Measurements from ENCODE around the gene NCAPD3.
A peak's percentile ranks its signal among the peaks of the same experiment; 100 is the strongest.

NCAPD3 gene

GRCh38 chr11:134142536-134142935 lies 81.2 kb downstream of the NCAPD3 start:
- in situ Hi-C loops (cut with HindIII; ENCODE audit: low sequenced_read_pairs): no loop called here
- no peak for DNase-seq (ENCODE audit: low read depth)
- TF ChIP-seq, protein P1, sequence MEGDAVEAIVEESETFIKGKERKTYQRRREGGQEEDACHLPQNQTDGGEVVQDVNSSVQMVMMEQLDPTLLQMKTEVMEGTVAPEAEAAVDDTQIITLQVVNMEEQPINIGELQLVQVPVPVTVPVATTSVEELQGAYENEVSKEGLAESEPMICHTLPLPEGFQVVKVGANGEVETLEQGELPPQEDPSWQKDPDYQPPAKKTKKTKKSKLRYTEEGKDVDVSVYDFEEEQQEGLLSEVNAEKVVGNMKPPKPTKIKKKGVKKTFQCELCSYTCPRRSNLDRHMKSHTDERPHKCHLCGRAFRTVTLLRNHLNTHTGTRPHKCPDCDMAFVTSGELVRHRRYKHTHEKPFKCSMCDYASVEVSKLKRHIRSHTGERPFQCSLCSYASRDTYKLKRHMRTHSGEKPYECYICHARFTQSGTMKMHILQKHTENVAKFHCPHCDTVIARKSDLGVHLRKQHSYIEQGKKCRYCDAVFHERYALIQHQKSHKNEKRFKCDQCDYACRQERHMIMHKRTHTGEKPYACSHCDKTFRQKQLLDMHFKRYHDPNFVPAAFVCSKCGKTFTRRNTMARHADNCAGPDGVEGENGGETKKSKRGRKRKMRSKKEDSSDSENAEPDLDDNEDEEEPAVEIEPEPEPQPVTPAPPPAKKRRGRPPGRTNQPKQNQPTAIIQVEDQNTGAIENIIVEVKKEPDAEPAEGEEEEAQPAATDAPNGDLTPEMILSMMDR (IDR thresholded peaks at IDR 0.05; ENCODE audit: low read depth, low read length, missing control alignments): no peak
- no peak overlapping the region for H3K4me3 ChIP-seq (ENCODE audit: low read depth, low read length)

DNA sequence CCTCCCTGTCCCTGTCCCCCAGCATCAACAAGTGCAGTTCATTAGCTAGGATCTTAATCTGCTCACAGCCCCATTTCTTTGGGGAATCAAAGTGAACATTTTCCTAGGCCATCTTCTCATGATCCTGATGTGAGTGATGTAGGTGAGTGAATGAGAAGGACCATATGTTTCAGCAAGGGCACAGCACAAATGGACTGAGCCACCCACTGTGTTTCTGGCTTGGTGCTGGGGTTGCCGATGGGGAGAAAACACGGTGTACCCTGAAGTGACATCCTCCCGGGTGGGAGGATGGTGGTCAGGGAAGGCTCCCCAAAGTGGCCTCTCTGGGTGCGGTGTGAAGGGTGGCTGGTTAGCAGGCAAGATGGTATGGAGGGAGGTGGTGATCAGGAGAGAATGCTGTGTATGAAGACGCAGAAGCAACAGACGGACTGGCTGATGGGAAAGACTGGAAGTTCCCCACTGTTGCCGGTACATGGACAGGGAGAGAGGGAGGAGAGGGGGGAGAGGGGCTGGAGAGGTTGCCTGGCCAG lies 82.7 kb downstream of the NCAPD3 start:
- TF ChIP-seq, protein P1 (IDR thresholded peaks at IDR 0.05; ENCODE audit: low read depth, low read length, missing control alignments): no peak
- no peak overlapping the region for H3K4me3 ChIP-seq (ENCODE audit: low read depth, low read length)
- DNase-seq (ENCODE audit: low read depth): no peak
- in situ Hi-C loops (cut with HindIII; ENCODE audit: low sequenced_read_pairs): no loop called here

DNA sequence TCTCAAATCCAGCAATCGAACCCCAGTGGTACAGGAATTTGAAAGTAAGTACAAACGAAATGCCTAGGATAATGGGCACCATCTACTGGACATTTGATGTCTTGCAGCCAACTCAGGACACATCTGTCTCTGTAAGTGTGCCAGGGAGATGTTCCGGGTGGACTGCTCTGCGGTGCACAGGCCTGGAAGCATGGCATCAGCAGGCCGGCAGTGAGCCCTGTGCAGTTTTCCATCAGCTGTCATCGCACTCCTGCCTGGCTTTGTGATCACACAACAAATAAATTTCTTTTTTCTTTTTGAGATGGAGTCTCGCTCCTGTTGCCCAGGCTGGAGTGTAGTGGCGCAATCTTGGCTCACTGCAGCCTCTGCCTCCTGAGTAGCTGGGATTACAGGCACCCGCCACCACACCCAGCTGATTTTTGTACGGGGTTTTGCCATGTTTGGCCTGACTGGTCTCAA lies 83.9 kb downstream of the NCAPD3 start:
- no peak overlapping the region for H3K4me3 ChIP-seq (ENCODE audit: low read depth, low read length)
- peak; percentile 83 for DNase-seq (ENCODE audit: low read depth)
- TF ChIP-seq, protein P1 (IDR thresholded peaks at IDR 0.05; ENCODE audit: low read depth, low read length, missing control alignments): peak; percentile 90
- in situ Hi-C loops (cut with HindIII; ENCODE audit: low sequenced_read_pairs): no loop called here

GRCh38 chr11:134139303-134139872 lies 84.4 kb downstream of the NCAPD3 start:
- TF ChIP-seq, protein P1 (IDR thresholded peaks at IDR 0.05; ENCODE audit: low read depth, low read length, missing control alignments): no peak
- no peak overlapping the region for H3K4me3 ChIP-seq (ENCODE audit: low read depth, low read length)
- in situ Hi-C loops (cut with HindIII; ENCODE audit: low sequenced_read_pairs): no loop called here
- DNase-seq (ENCODE audit: low read depth): no peak

DNA sequence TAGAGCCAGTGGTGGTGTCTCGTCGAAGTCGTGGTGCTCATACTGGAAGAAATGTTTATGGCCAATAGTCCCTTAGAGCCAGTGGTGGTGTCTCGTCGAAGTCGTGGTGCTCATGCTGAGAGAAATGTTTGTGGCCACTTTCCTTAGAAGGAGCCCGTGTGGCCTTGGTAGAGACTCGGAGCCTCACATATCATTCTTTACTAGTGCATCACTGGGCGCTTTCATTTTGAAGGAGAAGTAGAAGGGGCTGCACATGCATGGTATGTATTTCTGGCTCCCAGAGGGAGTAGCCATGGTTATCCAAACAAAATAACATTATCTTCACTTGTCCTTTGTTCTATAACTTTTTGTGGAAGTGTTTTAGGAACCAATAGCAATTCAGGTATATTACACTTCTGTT lies 85.4 kb downstream of the NCAPD3 start:
- no peak overlapping the region for H3K4me3 ChIP-seq (ENCODE audit: low read depth, low read length)
- in situ Hi-C loops (cut with HindIII; ENCODE audit: low sequenced_read_pairs): no loop called here
- TF ChIP-seq, protein P1 (IDR thresholded peaks at IDR 0.05; ENCODE audit: low read depth, low read length, missing control alignments): no peak
- no peak for DNase-seq (ENCODE audit: low read depth)

- H3K4me3 ChIP-seq (ENCODE audit: low read depth, low read length): no peak overlapping the region
- no peak for DNase-seq (ENCODE audit: low read depth)
- in situ Hi-C loops (cut with HindIII; ENCODE audit: low sequenced_read_pairs): no loop called here
- TF ChIP-seq, protein P1 (IDR thresholded peaks at IDR 0.05; ENCODE audit: low read depth, low read length, missing control alignments): no peak
Observed at GRCh38 chr11:134134167-134134566, 89.6 kb downstream of the NCAPD3 start.
